ENCODE data around the gene MAMSTR. TPM values are rescaled to one million over a fixed set of nuclear protein-coding genes. Genes with fewer than 3 reads are reported as not detected.
"Not testable (repeated sequence)": the region's sequence is repeated elsewhere in the genome, so short reads cannot be mapped to it uniquely, and the experiment has no call there.

The MAMSTR gene
- total RNA-seq, 8 experiments from 2014 or later: 0.71 to 5.0 (median 1.7) TPM

- WGBS, 10 experiments: 83 to 100% (median 93%) methylated on average over 1 to 4 of the region's 4 CpGs; no CpG with 5 or more reads in 4 of the 10 experiments
- no peak overlapping the region for H3K27ac ChIP-seq
- peaks cover 3 to 13% of the 10 kb centered on the region in 2 donors for H3K4me1 ChIP-seq (replicated peaks in 1 of 2)
- H3K4me3 ChIP-seq: no peak overlapping the region
- in situ Hi-C loops (cut with MboI; ENCODE audit: low pct_unique_long_range_greater_than_20kb in 2 of 9, low sequenced_read_pairs in 9 of 9, unreplicated experiment in 9 of 9): no loop called here
- no peak for ATAC-seq (replicated peaks in 6 of 8)
These were observed 8.3 kb downstream of the MAMSTR start for GRCh38 chr19:48711106-48711662.

GRCh38 chr19:48708471-48708870 lies 11.1 kb downstream of the MAMSTR start:
- in situ Hi-C loops (cut with MboI; ENCODE audit: low pct_unique_long_range_greater_than_20kb in 2 of 9, low sequenced_read_pairs in 9 of 9, unreplicated experiment in 9 of 9): no loop called here
- Histone ChIP-seq H3K4me1 (replicated peaks in 1 of 2) (peaks cover 3 to 5% of the 10 kb centered on the region in 2 donors), H3K27ac (no peak overlapping the region), H3K4me3 (no peak overlapping the region)
- ATAC-seq (replicated peaks in 6 of 8): no peak
- 32 to 60% (median 51%) methylated on average over 3 to 9 of the region's 11 CpGs; no CpG with 5 or more reads in 4 of the 10 experiments for WGBS, 10 experiments

GRCh38 chr19:48705431-48705830 lies 14.1 kb downstream of the MAMSTR start:
- in situ Hi-C loops (cut with MboI; ENCODE audit: low pct_unique_long_range_greater_than_20kb in 2 of 9, low sequenced_read_pairs in 9 of 9, unreplicated experiment in 9 of 9): no loop called here
- Histone ChIP-seq H3K27ac (no peak overlapping the region), H3K4me1 (replicated peaks in 1 of 2) (no peaks in the 10 kb centered on the region), H3K4me3 (no peak overlapping the region)
- ATAC-seq (replicated peaks in 6 of 8): no peak
- WGBS, 10 experiments: 52 to 100% (median 75%) methylated on average over 1 to 2 of the region's 2 CpGs; no CpG with 5 or more reads in 7 of the 10 experiments

GRCh38 chr19:48703316-48703715 lies 16.2 kb downstream of the MAMSTR start:
- Histone ChIP-seq H3K4me1 (replicated peaks in 1 of 2) (no peaks in the 10 kb centered on the region), H3K4me3 (no peak overlapping the region), H3K27ac (no peak overlapping the region)
- in situ Hi-C loops (cut with MboI; ENCODE audit: low pct_unique_long_range_greater_than_20kb in 2 of 9, low sequenced_read_pairs in 9 of 9, unreplicated experiment in 9 of 9): no loop called here
- no peak for ATAC-seq (replicated peaks in 6 of 8)
- no CpG with 5 or more reads among the region's 23 CpGs for WGBS, 10 experiments

GRCh38 chr19:48702701-48703100 lies 16.8 kb downstream of the MAMSTR start:
- no peak overlapping the region for H3K27ac ChIP-seq
- in situ Hi-C loops (cut with MboI; ENCODE audit: low pct_unique_long_range_greater_than_20kb in 2 of 9, low sequenced_read_pairs in 9 of 9, unreplicated experiment in 9 of 9): no loop called here
- no peak for ATAC-seq (replicated peaks in 6 of 8)
- 49 to 100% (median 90%) methylated on average over 2 to 5 of the region's 13 CpGs; no CpG with 5 or more reads in 5 of the 10 experiments for WGBS, 10 experiments
- H3K4me1 ChIP-seq (replicated peaks in 1 of 2): no peaks in the 10 kb centered on the region
- no peak overlapping the region for H3K4me3 ChIP-seq

- 17 to 100% (median 61%) methylated on average over 1 to 4 of the region's 4 CpGs; no CpG with 5 or more reads in 4 of the 10 experiments for WGBS, 10 experiments
- peaks cover 0 to 5% of the 10 kb centered on the region in 2 donors for H3K4me1 ChIP-seq (replicated peaks in 1 of 2)
- ATAC-seq (replicated peaks in 6 of 8): peak in 1 of 8 experiments; percentile 22
- in situ Hi-C loops (cut with MboI; ENCODE audit: low pct_unique_long_range_greater_than_20kb in 2 of 9, low sequenced_read_pairs in 9 of 9, unreplicated experiment in 9 of 9): no loop called here
- H3K4me3 ChIP-seq: no peak overlapping the region
- H3K27ac ChIP-seq: no peak overlapping the region
These were observed 21.5 kb downstream of the MAMSTR start for GRCh38 chr19:48698046-48698445.

- H3K4me1 ChIP-seq (replicated peaks in 1 of 2): peaks cover 0 to 5% of the 10 kb centered on the region in 2 donors
- no peak overlapping the region for H3K4me3 ChIP-seq
- no peak overlapping the region for H3K27ac ChIP-seq
- WGBS, 10 experiments: 0 to 24% (median 9%) methylated on average over 1 to 7 of the region's 34 CpGs; no CpG with 5 or more reads in 4 of the 10 experiments
- peak; percentile 30 to 92 (median 60) for ATAC-seq (replicated peaks in 6 of 8)
- in situ Hi-C loops (cut with MboI; ENCODE audit: low pct_unique_long_range_greater_than_20kb in 2 of 9, low sequenced_read_pairs in 9 of 9, unreplicated experiment in 9 of 9): no loop called here
These were observed 23.0 kb downstream of the MAMSTR start for GRCh38 chr19:48696353-48697010.

GRCh38 chr19:48695743-48696352 lies 23.7 kb downstream of the MAMSTR start, which contains the start of gene FUT2:
FUT2 (plus strand) TSS chr19:48695971; CDS start chr19:48702957, 6,986 bp downstream.
- Histone ChIP-seq H3K27ac (no peak within 1 kb of the TSS), H3K4me1 (replicated peaks in 1 of 2) (peaks cover 0 to 5% of the 10 kb centered on the region in 2 donors), H3K4me3 (no peak within 1 kb of the TSS)
- 48 to 90% (median 60%) methylated on average over 3 to 6 of the region's 16 CpGs; no CpG with 5 or more reads in 6 of the 10 experiments for whole genome bisulfite sequencing, 10 experiments
- in situ Hi-C loops (cut with MboI; ENCODE audit: low pct_unique_long_range_greater_than_20kb in 2 of 9, low sequenced_read_pairs in 9 of 9, unreplicated experiment in 9 of 9): no loop called here
- peak in 3 of 8 experiments; percentile 3 to 18 (median 9) for ATAC-seq (replicated peaks in 6 of 8)

GRCh38 chr19:48693629-48694028 lies 25.9 kb downstream of the MAMSTR start:
- H3K27ac ChIP-seq; H3K4me3 ChIP-seq; ATAC-seq (replicated peaks in 6 of 8); in situ Hi-C loops (cut with MboI; ENCODE audit: low pct_unique_long_range_greater_than_20kb in 2 of 9, low sequenced_read_pairs in 9 of 9, unreplicated experiment in 9 of 9); H3K4me1 ChIP-seq (replicated peaks in 1 of 2): not testable (repeated sequence)
- 60 to 100% (median 86%) methylated on average over 1 to 8 of the region's 9 CpGs; no CpG with 5 or more reads in 1 of the 10 experiments for WGBS, 10 experiments

- Histone ChIP-seq H3K4me3 (no peak overlapping the region), H3K4me1 (replicated peaks in 1 of 2) (peaks cover 0 to 2% of the 10 kb centered on the region in 2 donors), H3K27ac (no peak overlapping the region)
- WGBS, 10 experiments: 52 to 92% (median 75%) methylated on average over 2 to 7 of the region's 7 CpGs
- in situ Hi-C loops (cut with MboI; ENCODE audit: low pct_unique_long_range_greater_than_20kb in 2 of 9, low sequenced_read_pairs in 9 of 9, unreplicated experiment in 9 of 9): no loop called here
- no peak for ATAC-seq (replicated peaks in 6 of 8)
These were observed 30.1 kb downstream of the MAMSTR start for GRCh38 chr19:48689449-48689848.

GRCh38 chr19:48687776-48688175 lies 31.7 kb downstream of the MAMSTR start:
- no peak overlapping the region for H3K27ac ChIP-seq
- no peak overlapping the region for H3K4me3 ChIP-seq
- ATAC-seq (replicated peaks in 6 of 8): no peak
- in situ Hi-C loops (cut with MboI; ENCODE audit: low pct_unique_long_range_greater_than_20kb in 2 of 9, low sequenced_read_pairs in 9 of 9, unreplicated experiment in 9 of 9): no loop called here
- H3K4me1 ChIP-seq (replicated peaks in 1 of 2): peaks cover 0 to 5% of the 10 kb centered on the region in 2 donors
- 80 to 100% (median 88%) methylated on average over 1 to 3 of the region's 3 CpGs; no CpG with 5 or more reads in 6 of the 10 experiments for WGBS, 10 experiments

- H3K4me1 ChIP-seq (replicated peaks in 1 of 2); in situ Hi-C loops (cut with MboI; ENCODE audit: low pct_unique_long_range_greater_than_20kb in 2 of 9, low sequenced_read_pairs in 9 of 9, unreplicated experiment in 9 of 9); H3K27ac ChIP-seq; H3K4me3 ChIP-seq; ATAC-seq (replicated peaks in 6 of 8): not testable (repeated sequence)
- 44 to 90% (median 80%) methylated on average over 1 to 7 of the region's 7 CpGs; no CpG with 5 or more reads in 4 of the 10 experiments for WGBS, 10 experiments
These were observed 32.9 kb downstream of the MAMSTR start for GRCh38 chr19:48686637-48687036.

GRCh38 chr19:48686088-48686487 lies 33.4 kb downstream of the MAMSTR start:
- in situ Hi-C loops (cut with MboI; ENCODE audit: low pct_unique_long_range_greater_than_20kb in 2 of 9, low sequenced_read_pairs in 9 of 9, unreplicated experiment in 9 of 9): no loop called here
- Histone ChIP-seq H3K4me1 (replicated peaks in 1 of 2) (peaks cover 0 to 5% of the 10 kb centered on the region in 2 donors), H3K27ac (no peak overlapping the region), H3K4me3 (no peak overlapping the region)
- peak in 2 of 8 experiments; percentile 30 to 65 for ATAC-seq (replicated peaks in 6 of 8)
- 45 to 100% (median 81%) methylated on average over 2 to 3 of the region's 3 CpGs; no CpG with 5 or more reads in 1 of the 10 experiments for WGBS, 10 experiments

All from motor neuron (in vitro differentiated cells).